GM19467 (cell line): ENCODE data around the gene DBX1.
"Not testable (repeated sequence)": the region's sequence is repeated elsewhere in the genome, so short reads cannot be mapped to it uniquely, and the experiment has no call there.

Experiments used
- ATAC-seq: cut with Tn5 transposase; IDR thresholded peaks from one replicate; pipeline ENCODE4 v1.9.1; 2021; ENCODE audit warnings: mild to moderate bottlenecking, moderate library complexity; ENCODE audit not compliant: unreplicated experiment

Gene DBX1

DNA sequence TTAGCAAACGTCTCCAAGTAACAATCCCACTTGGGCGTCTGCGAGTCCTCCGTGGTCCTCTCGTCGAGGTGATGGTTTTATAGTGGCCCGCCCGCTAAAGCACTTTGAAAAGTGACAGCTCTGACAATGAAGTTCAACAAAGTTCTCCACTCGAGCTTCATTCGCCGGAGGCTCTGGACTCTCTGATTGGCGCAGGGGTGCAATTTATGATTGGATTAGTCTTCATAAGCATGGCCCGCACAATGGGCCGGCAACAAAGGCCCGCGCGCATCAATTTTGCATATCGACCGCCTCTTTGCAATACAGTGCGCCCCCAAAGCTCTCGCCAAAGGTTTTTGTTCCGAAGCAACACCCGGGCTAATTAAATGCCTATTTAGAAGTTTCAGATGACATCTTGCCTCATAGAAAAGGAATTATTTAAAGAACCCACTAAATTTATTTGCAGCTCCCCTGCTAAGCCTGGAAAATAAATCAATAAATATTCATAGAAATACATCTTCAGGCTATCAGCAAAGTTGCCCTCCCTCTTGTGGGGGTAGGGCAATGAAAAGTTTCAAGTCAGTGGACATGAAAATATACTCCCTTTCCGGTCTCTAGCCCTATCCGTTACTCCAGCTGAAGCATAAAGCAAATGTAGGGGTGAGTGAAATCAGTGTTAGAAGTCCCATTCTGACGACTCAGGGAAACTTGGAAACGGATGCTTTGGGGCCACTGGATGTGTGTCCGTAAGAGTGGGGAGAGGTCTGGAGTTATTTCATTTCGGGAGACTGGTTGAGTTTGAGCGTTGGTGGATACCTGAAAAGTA is at the start of gene DBX1:
DBX1 (minus strand) TSS at position 51 of the 805 bp plus-strand sequence. CDS start 151 bp downstream, outside the sequence.
- ATAC-seq: no peak

GRCh38 chr11:20208622-20209111 is 48.4 kb upstream of the DBX1 start:
- ATAC-seq: no peak

DNA sequence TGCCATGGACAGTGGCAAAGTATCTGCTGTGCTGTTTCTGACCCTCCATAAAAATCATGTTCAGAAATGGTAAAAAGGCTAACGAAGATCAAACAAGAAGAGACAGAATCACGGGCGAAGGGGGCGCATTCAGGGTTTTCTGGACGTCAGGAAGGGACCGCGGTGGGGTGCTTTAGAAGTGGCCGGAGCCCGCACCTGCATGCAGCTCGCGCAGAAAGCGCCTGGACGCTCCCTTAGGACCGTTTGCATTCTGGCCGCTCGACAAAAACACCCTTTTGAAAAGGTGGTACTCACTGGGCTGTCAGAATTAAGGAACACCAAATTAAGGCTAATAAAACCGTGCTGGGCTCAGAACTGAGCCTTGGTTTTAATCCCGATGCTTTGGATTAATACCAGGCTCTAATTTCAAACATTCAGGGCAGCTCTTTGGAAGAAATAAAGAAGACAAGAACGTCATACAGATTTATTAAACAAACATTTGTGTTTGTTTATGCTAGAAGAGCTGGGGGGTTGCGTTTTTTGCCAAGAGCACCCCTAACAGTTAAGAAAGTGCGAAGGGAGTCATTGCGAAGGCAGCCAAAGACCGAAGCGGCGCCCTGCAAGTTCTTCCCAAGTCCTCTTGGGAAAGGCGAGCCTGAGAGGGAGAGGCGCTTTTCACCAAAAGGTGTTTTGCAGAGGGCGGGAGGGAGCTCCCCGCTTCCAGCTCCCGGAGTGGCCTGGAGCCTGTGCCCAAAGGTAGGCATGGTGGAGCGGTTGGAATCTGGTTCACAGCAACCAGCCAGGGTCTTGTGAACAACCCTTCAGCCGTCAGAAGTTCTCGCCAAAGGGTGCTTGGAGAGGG is 47.7 kb upstream of the DBX1 start:
- ATAC-seq: no peak

GRCh38 chr11:20205807-20206206 is 45.5 kb upstream of the DBX1 start:
- ATAC-seq: no peak

GRCh38 chr11:20204681-20205080 is 44.4 kb upstream of the DBX1 start:
- no peak for ATAC-seq

GRCh38 chr11:20203831-20204230 is 43.6 kb upstream of the DBX1 start:
- no peak for ATAC-seq

DNA sequence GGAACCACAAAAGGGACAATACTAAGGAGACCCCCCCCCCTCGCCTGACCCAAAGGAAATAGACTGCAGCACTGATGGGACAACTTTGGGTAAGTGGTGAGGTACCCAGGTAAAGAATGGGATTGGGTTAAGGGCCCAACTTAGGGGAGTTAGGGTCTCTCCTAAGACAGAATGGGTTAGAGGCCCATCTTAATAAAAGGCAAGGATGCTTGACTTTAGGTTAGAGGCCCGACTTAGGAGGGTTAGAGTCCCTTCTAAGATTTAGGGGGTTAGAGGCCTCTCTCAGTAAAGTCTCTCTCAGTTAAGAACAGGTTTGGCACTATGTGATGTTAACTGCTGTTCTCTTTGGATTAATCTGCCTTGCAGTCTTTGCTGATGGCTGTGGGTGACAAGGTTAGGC is 41.0 kb upstream of the DBX1 start:
- no peak for ATAC-seq

GRCh38 chr11:20200331-20200955 is 40.2 kb upstream of the DBX1 start:
- not testable (repeated sequence) for ATAC-seq

- ATAC-seq: no peak
These were observed 37.6 kb upstream of the DBX1 start for GRCh38 chr11:20197881-20198280.

DNA sequence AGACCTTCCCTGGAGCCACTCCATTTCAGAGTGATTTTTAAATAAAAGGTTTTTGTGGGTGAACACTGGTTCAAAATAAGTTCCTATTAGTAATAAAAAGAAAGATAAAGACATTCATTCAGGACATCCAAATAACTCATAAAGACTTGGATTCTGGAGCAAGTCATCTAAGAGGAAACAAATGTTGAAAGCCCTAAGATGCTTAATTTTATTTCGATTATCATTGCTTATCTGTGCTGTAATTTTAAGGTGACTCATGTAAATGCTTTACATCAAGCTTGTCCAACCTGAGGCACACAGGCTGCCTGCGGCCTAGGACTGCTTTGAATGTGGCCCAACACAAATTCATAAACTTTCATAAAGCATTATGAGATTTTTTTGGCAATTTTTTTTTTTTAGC is 34.2 kb upstream of the DBX1 start:
- ATAC-seq: no peak

GRCh38 chr11:20193307-20193706 is 33.0 kb upstream of the DBX1 start:
- ATAC-seq: no peak

- no peak for ATAC-seq
These were observed 32.4 kb upstream of the DBX1 start for GRCh38 chr11:20192641-20193040.

DNA sequence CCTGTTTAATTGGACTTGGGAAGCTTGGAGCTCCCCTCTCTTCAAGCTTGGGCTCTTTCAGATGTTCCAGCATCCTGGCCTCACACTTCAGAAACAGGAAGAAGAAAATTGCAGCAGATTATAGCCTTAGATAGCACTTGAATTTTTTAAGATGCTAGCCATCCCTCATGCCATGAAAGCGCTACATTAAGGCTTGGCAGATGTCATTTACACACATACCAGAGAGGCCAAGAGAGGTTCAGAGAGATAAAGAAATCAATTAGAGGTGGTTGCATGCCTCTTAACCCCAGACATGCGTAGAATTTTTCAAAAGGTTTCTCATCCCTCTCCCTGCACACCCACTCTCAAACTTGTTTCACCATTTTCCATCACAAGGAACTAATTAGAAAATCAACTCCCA is 31.9 kb upstream of the DBX1 start:
- no peak for ATAC-seq

DNA sequence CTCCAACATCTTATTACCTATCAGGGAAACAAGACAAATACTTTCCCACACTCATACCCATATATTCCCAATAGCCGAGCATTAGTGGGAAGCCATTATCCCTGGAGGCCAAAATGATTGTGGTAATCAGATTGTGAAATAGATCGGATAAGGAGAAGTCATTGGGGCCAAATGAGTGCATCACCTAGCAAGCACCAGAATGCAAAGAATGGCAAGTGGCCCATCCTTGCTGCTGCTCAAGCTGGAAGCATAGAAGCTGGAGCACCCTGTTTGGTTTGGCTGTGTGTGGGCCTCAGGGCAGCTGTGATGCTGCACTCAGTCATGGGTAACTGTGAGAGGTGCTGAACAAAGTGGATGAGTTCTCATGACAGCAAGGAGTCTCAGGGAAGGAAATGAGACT is 18.7 kb upstream of the DBX1 start:
- no peak for ATAC-seq

GRCh38 chr11:20177136-20177535 is 16.9 kb upstream of the DBX1 start:
- no peak for ATAC-seq

DNA sequence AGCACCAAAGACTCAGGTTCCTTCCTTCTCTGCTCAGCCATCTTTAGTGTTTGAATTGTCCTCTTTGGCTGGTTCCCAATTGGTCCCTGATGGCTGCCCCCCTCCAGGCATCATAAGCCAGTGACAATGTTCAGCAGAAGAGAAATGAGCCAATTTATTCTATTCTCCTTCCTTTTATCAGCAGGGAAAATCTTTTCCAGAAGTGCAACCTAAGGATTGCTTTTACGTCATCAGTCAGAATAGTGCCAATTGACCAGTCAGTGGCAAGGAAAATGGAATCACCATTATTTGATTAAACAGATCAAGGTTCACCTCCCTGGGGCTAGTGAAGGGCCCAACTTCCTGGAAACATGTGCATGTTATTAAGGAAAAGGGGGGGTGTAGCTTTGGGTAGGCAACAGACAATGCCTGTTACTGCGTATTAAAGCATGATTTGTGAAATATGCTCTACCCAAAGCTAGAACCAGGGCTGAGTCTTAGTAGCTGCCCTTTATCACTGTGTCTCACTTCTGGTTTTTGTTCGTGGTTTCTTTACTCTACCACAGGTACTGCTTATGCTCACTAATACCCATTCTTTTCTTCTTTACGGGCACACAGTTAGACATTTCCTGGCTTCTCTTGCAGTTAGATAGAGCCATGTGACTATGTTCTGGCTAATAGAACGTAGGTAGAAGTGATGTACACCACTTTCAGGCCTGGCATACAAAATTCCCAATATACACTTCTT is 12.6 kb upstream of the DBX1 start:
- ATAC-seq: no peak

- ATAC-seq: no peak
These were observed 3.7 kb upstream of the DBX1 start for GRCh38 chr11:20163783-20164481.

- ATAC-seq: no peak
These were observed 2.8 kb upstream of the DBX1 start for GRCh38 chr11:20162824-20163782.
